ENCODE measurements around the gene KRTAP20-4. TPM values are rescaled to one million over a fixed set of nuclear protein-coding genes. Genes with fewer than 3 reads are reported as not detected.

Gene KRTAP20-4
- total RNA-seq, 6 donors from 2014 or later = not detected

GRCh38 chr21:30590297-30590696, 30.1 kb upstream of the KRTAP20-4 start, which contains the start of gene KRTAP22-2:
Gene KRTAP22-2, minus strand, starts transcription at chr21:30590397.
- TF ChIP-seq POLR2A (IDR thresholded peaks at IDR 0.05) (no peak), EP300 (IDR thresholded peaks at IDR 0.05) (no peak), CTCF (IDR thresholded peaks at IDR 0.05) (no peak), POLR2AphosphoS5 (IDR thresholded peaks at IDR 0.05) (no peak)
- no peak for ATAC-seq (ENCODE audit: low FRiP score in 2 of 2)
- Histone ChIP-seq H3K4me1 (no peaks in the 10 kb centered on the region), H3K27me3 (no peaks in the 10 kb centered on the region), H3K36me3 (no peaks in the 10 kb centered on the region), H3K27ac (no peak within 1 kb of the TSS), H3K4me3 (no peak within 1 kb of the TSS), H3K9me3 (no peaks in the 10 kb centered on the region)
- no peak for DNase-seq

DNA sequence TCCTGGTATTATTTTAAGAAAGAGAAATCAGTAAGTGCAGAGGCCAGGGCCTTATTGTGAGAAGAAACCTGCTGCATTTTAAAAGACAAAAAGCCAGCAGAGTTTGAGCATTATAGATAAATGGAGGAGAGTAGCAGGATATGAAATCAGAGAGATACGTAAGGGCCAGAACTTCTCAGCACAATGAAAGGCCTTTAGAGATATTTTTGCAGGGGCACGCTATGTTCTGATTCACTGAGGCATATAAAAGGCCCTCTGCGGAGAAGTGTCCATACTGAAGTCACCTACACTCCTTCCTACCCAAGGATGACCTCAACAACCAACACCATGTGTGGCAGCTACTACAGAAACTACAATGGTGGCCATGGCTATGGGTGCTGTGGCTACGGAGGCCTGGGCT, 28.3 kb upstream of the KRTAP20-4 start, which contains the start of gene KRTAP6-3:
TSS of gene KRTAP6-3 (plus strand) at position 301 of the 400 bp plus-strand sequence. CDS start at position 307, 6 bp downstream.
- H3K9me3 ChIP-seq = no peaks in the 10 kb centered on the region
- no peaks in the 10 kb centered on the region for H3K4me1 ChIP-seq
- no peaks in the 10 kb centered on the region for H3K36me3 ChIP-seq
- peak; percentile 12 to 37 for ATAC-seq (ENCODE audit: low FRiP score in 2 of 2)
- no peak within 1 kb of the TSS for H3K27ac ChIP-seq
- DNase-seq = no peak
- 92 to 93% methylated on average over 3 to 4 of the region's 4 CpGs for WGBS, 2 donors
- H3K27me3 ChIP-seq = no peaks in the 10 kb centered on the region
- no peak for TF ChIP-seq POLR2AphosphoS5 (IDR thresholded peaks at IDR 0.05)
- TF ChIP-seq POLR2A (IDR thresholded peaks at IDR 0.05) = no peak
- TF ChIP-seq CTCF (IDR thresholded peaks at IDR 0.05) = no peak
- TF ChIP-seq EP300 (IDR thresholded peaks at IDR 0.05) = no peak
- H3K4me3 ChIP-seq = no peak within 1 kb of the TSS

DNA sequence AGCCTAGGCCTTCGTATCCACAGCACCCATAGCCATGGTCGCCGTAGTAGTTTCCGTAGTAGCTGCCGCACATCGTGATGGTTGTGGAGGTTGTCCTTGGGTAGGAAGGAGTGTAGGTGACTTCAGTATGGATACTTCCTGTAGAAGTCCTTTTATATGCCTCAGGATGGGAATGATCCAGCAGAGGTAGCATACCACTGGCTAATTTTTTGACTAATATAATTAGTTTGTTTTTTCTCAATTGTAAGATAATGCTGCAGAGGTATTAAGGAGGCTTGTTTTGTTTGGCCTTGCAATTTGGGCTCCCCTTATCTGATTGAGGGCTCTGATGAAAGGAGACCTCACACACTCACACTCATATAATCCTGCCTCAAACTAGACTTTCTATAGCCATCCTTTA, 21.6 kb upstream of the KRTAP20-4 start, which contains the start of gene KRTAP6-2:
TSS of gene KRTAP6-2 (minus strand) at position 101 of the 400 bp plus-strand sequence. CDS start at position 73, 28 bp downstream.
- ATAC-seq (ENCODE audit: low FRiP score in 2 of 2) (no peak), DNase-seq (no peak)
- TF ChIP-seq CTCF (IDR thresholded peaks at IDR 0.05) (no peak), EP300 (IDR thresholded peaks at IDR 0.05) (no peak), POLR2A (IDR thresholded peaks at IDR 0.05) (no peak)
- 94% methylated on average over 5 to 6 of the region's 6 CpGs for WGBS, 2 donors
- Histone ChIP-seq H3K9me3 (no peaks in the 10 kb centered on the region), H3K27me3 (no peaks in the 10 kb centered on the region), H3K27ac (no peak within 1 kb of the TSS), H3K36me3 (no peaks in the 10 kb centered on the region), H3K4me3 (no peak within 1 kb of the TSS), H3K4me1 (no peaks in the 10 kb centered on the region)

- H3K4me1 ChIP-seq = no peaks in the 10 kb centered on the region
- no peaks in the 10 kb centered on the region for H3K27me3 ChIP-seq
- no peak within 1 kb of the TSS for H3K27ac ChIP-seq
- TF ChIP-seq EP300 (IDR thresholded peaks at IDR 0.05) = no peak
- no peak for TF ChIP-seq CTCF (IDR thresholded peaks at IDR 0.05)
- TF ChIP-seq POLR2AphosphoS5 (IDR thresholded peaks at IDR 0.05) = no peak
- TF ChIP-seq POLR2A (IDR thresholded peaks at IDR 0.05) = no peak
- 0 to 95% methylated on average over 1 of the region's 1 CpG for WGBS, 2 donors
- H3K9me3 ChIP-seq = no peaks in the 10 kb centered on the region
- DNase-seq = no peak
- H3K4me3 ChIP-seq = no peak within 1 kb of the TSS
- no peak for ATAC-seq (ENCODE audit: low FRiP score in 2 of 2)
- no peaks in the 10 kb centered on the region for H3K36me3 ChIP-seq
Observed at GRCh38 chr21:30600787-30601186, 19.6 kb upstream of the KRTAP20-4 start, which contains the start of gene KRTAP22-1. Gene KRTAP22-1, plus strand, starts transcription at chr21:30601087.

- WGBS, 2 donors = 93 to 100% methylated on average over 2 of the region's 2 CpGs
Observed at GRCh38 chr21:30605968-30606367, 14.5 kb upstream of the KRTAP20-4 start.

More at GRCh38 chr21:30605968-30606367, 14.5 kb upstream of the KRTAP20-4 start:
- DNase-seq = no peak
- H3K9me3 ChIP-seq = no peaks in the 10 kb centered on the region
- no peak overlapping the region for H3K4me3 ChIP-seq
- H3K27me3 ChIP-seq = no peaks in the 10 kb centered on the region
- TF ChIP-seq POLR2AphosphoS5 (IDR thresholded peaks at IDR 0.05) = no peak
- no peak for TF ChIP-seq POLR2A (IDR thresholded peaks at IDR 0.05)
- TF ChIP-seq EP300 (IDR thresholded peaks at IDR 0.05) = no peak
- TF ChIP-seq CTCF (IDR thresholded peaks at IDR 0.05) = no peak
- no peaks in the 10 kb centered on the region for H3K4me1 ChIP-seq
- H3K36me3 ChIP-seq = no peaks in the 10 kb centered on the region
- no peak for ATAC-seq (ENCODE audit: low FRiP score in 2 of 2)
- no peak overlapping the region for H3K27ac ChIP-seq

Measured in upper lobe of left lung (tissue), 6 donors.